Spleen (tissue), 13 donors: ENCODE measurements around the gene FASTKD1. TPM values are rescaled to one million over a fixed set of nuclear protein-coding genes. Genes with fewer than 3 reads are reported as not detected.
"Not testable (repeated sequence)": the region's sequence is repeated elsewhere in the genome, so short reads cannot be mapped to it uniquely, and the experiment has no call there.

Experiments used
- DNase-seq: peaks from one replicate; pipeline ENCODE4 v3.0.0-alpha.2; 2020
- H3K27ac ChIP-seq, 8 donors: fragments of 200-600 bp; sonication (generic) in 7 of 8; 1 replicate in 4 of 8; 2 replicates in 4 of 8; pipeline versions ENCODE4 v1.5.0 to v1.8.0; 2016 to 2021; ENCODE audit warnings: inconsistent platforms in 4 of 8, mild to moderate bottlenecking in 4 of 8, moderate library complexity in 1 of 8
- H3K27me3 ChIP-seq, 7 donors: fragments of 200-600 bp; sonication (generic) in 6 of 7; replicated peaks in 1 of 7; 1 replicate in 4 of 7; 2 replicates in 3 of 7; pipeline versions ENCODE4 v1.5.0 to v1.8.0; 2016 to 2021; ENCODE audit warnings: inconsistent platforms in 3 of 7, mild to moderate bottlenecking in 1 of 7
- H3K36me3 ChIP-seq, 6 donors: fragments of 200-600 bp; sonication (generic) in 5 of 6; 1 replicate in 4 of 6; 2 replicates in 2 of 6; pipeline versions ENCODE4 v1.5.0 to v1.8.0; 2016 to 2021; ENCODE audit warnings: inconsistent platforms in 2 of 6
- H3K4me1 ChIP-seq, 6 donors: fragments of 200-600 bp; sonication (generic) in 5 of 6; 1 replicate in 3 of 6; 2 replicates in 3 of 6; pipeline versions ENCODE4 v1.5.0 to v1.8.0; 2016 to 2021; ENCODE audit warnings: inconsistent platforms in 3 of 6
- H3K4me3 ChIP-seq, 8 donors: fragments of 200-600 bp; sonication (generic) in 7 of 8; 1 replicate in 4 of 8; 2 replicates in 4 of 8; pipeline versions ENCODE4 v1.5.0 to v1.8.0; 2016 to 2021; ENCODE audit warnings: inconsistent platforms in 4 of 8, mild to moderate bottlenecking in 4 of 8, moderate library complexity in 2 of 8
- H3K9me3 ChIP-seq, 8 donors: fragments of 200-600 bp; sonication (generic) in 7 of 8; 1 replicate in 4 of 8; 2 replicates in 4 of 8; pipeline versions ENCODE4 v1.5.0 to v1.8.0; 2016 to 2021; ENCODE audit warnings: inconsistent platforms in 4 of 8
- CTCF ChIP-seq, 11 experiments: fragments of 200-600 bp in 7 of 11; fragments of 450-650 bp in 4 of 11; sonication (generic) in 4 of 11; IDR thresholded peaks in 8 of 11; conservative IDR thresholded peaks in 3 of 11; 1 replicate in 7 of 11; 2 replicates in 4 of 11; pipeline versions ENCODE4 v1.4.0 to v1.8.0; 2016 to 2021; ENCODE audit warnings: antibody characterized with exemption in 11 of 11, inconsistent platforms in 4 of 11, mild to moderate bottlenecking in 1 of 11
- POLR2A ChIP-seq, 3 donors: fragments of 450-650 bp; IDR thresholded peaks; one replicate each; pipeline ENCODE4 v1.5.1; 2017; ENCODE audit warnings: antibody characterized with exemption in 3 of 3, mild to moderate bottlenecking in 1 of 3
- POLR2AphosphoS5 ChIP-seq, 3 donors: sonication (generic); formaldehyde crosslinking; IDR thresholded peaks; one replicate each; pipeline ENCODE4 v1.5.1; 2017; ENCODE audit warnings: antibody characterized with exemption in 3 of 3
- WGBS, 5 donors: extraction: QIAGEN DNeasy Blood & Tissue Kit in 3 of 5; methylation state at CpG; one replicate each; pipeline versions ENCODE4 v1.1.5 to v1.1.7; 2013 to 2018; 5-methylcytosine and 5-hydroxymethylcytosine counted together
- intact Hi-C: fragments of 100-400 bp; cut with DNase I; formaldehyde crosslinking; loops from one replicate; pipeline ENCODE4 v1.15.0; 2023; ENCODE audit warnings: low total_unique reads
- long read RNA-seq, 2 donors: transcript quantifications; one replicate each; lab custom pipeline, GENCODE V29; 2026
- polyA plus RNA-seq, 3 donors: library from polyadenylated mRNA; stranded (reverse); fragments of 200-250 nt; gene quantifications; one replicate each; pipeline ENCODE4 v1.2.1, GENCODE V29; 2013
- total RNA-seq, 7 donors: library from RNA; depleted of rRNA in 3 of 7; stranded (reverse); fragments of >200 nt in 3 of 7; fragmentation: NEBNext Ultra II Directional in 4 of 7; extraction: Animal tissue kit (Norgen Biotek cat#: 25700) in 4 of 7; gene quantifications; one replicate each; pipeline versions ENCODE4 v1.1.0 to v1.2.1, GENCODE V29; 2016 to 2021
- donor health status: healthy with polysubstance abuse.
- donor health status: DM: no; HTN: no; CAD: no; lungs with moderate emphysema.
- donor health status: DM: no; HTN: no; CAD: no.
- donor health status: Bipolar disorder and iron deficiency.
- donor health status: healthy.
- donor health status: DM: no; HTN: no; CAD: no.
- donor health status: DM: yes; HTN: yes; CAD: no.

The FASTKD1 gene
- total RNA-seq, result 10 to 100 TPM; 21.2 to 43.9 (median 28.6) TPM
- 10 to 100 TPM; 28.7 to 42.5 (median 42.1) TPM for polyA plus RNA-seq
- long read RNA-seq, donor 1, partial matches to known transcripts, result 0 of 2 reads
- long read RNA-seq, donor 1, other reads (novel, unspliced or antisense), result 0 of 2 reads
- long read RNA-seq, donor 2, partial matches to known transcripts, result 0 of 1 reads
- long read RNA-seq, donor 2, other reads (novel, unspliced or antisense), result 0 of 1 reads

GRCh38 chr2:169573160-169573973 lies at the start of gene FASTKD1:
Gene FASTKD1 (minus strand): TSS chr2:169573865. CDS start chr2:169572029, 1,836 bp downstream.
- 0 to 1% (median 0%) methylated on average over 26 to 33 of the region's 33 CpGs for WGBS, 5 donors

GRCh38 chr2:169623235-169623634 lies 49.6 kb upstream of the FASTKD1 start:
- Histone ChIP-seq H3K4me3 (no peak overlapping the region), H3K36me3 (peaks cover 0 to 97% (median 24%) of the 10 kb centered on the region in 6 donors), H3K4me1 (no peaks in the 10 kb centered on the region), H3K27ac (no peak overlapping the region), H3K27me3 (no peaks in the 10 kb centered on the region), H3K9me3 (no peaks in the 10 kb centered on the region)
- WGBS, 5 donors, result 91 to 94% (median 92%) methylated on average over 4 of the region's 4 CpGs
- no peak for DNase-seq
- TF ChIP-seq CTCF (IDR thresholded peaks at IDR 0.05 in 8 of 11, conservative IDR thresholded peaks at IDR 0.05 in 3 of 11) (no peak), POLR2AphosphoS5 (IDR thresholded peaks at IDR 0.05) (peak in 1 of 3 donors; percentile 10), POLR2A (IDR thresholded peaks at IDR 0.05) (no peak)
- intact Hi-C loops, result no loop called here

More at GRCh38 chr2:169573160-169573973, at the start of gene FASTKD1:
- Histone ChIP-seq H3K27ac (peak within 1 kb of the TSS; percentile 53 to 85 (median 76)), H3K27me3 (no peaks in the 10 kb centered on the region), H3K4me1 (peaks cover 0 to 38% (median 18%) of the 10 kb centered on the region in 6 donors), H3K36me3 (peaks cover 0 to 17% (median 0%) of the 10 kb centered on the region in 6 donors), H3K4me3 (peak within 1 kb of the TSS; percentile 57 to 95 (median 75)), H3K9me3 (no peaks in the 10 kb centered on the region)
- intact Hi-C loops, result no loop called here
- DNase-seq, result peak; percentile 95
- TF ChIP-seq CTCF (IDR thresholded peaks at IDR 0.05 in 8 of 11, conservative IDR thresholded peaks at IDR 0.05 in 3 of 11) (peak in 1 of 11 experiments; percentile 12), POLR2A (IDR thresholded peaks at IDR 0.05) (no peak), POLR2AphosphoS5 (IDR thresholded peaks at IDR 0.05) (peak; percentile 71 to 90 (median 89))

GRCh38 chr2:169620509-169620908 lies 46.8 kb upstream of the FASTKD1 start:
- DNase-seq, result no peak
- Histone ChIP-seq H3K4me1 (no peaks in the 10 kb centered on the region), H3K4me3 (no peak overlapping the region), H3K27ac (no peak overlapping the region), H3K36me3 (peaks cover 2 to 99% (median 36%) of the 10 kb centered on the region in 6 donors), H3K27me3 (no peaks in the 10 kb centered on the region), H3K9me3 (peaks cover 0 to 18% (median 4%) of the 10 kb centered on the region in 8 donors)
- TF ChIP-seq CTCF (IDR thresholded peaks at IDR 0.05 in 8 of 11, conservative IDR thresholded peaks at IDR 0.05 in 3 of 11), result no peak
- no peak for TF ChIP-seq POLR2A (IDR thresholded peaks at IDR 0.05)
- no peak for TF ChIP-seq POLR2AphosphoS5 (IDR thresholded peaks at IDR 0.05)
- 80 to 93% (median 87%) methylated on average over 1 of the region's 1 CpG for WGBS, 5 donors
- intact Hi-C loops, result no loop called here

GRCh38 chr2:169619946-169620345 lies 46.3 kb upstream of the FASTKD1 start:
- WGBS, 5 donors, result 56 to 64% (median 63%) methylated on average over 3 of the region's 3 CpGs
- Histone ChIP-seq H3K4me3 (no peak overlapping the region), H3K36me3 (peaks cover 5 to 99% (median 41%) of the 10 kb centered on the region in 6 donors), H3K27me3 (no peaks in the 10 kb centered on the region), H3K27ac (no peak overlapping the region), H3K4me1 (no peaks in the 10 kb centered on the region), H3K9me3 (peaks cover 0 to 19% (median 4%) of the 10 kb centered on the region in 8 donors)
- intact Hi-C loops, result no loop called here
- TF ChIP-seq CTCF (IDR thresholded peaks at IDR 0.05 in 8 of 11, conservative IDR thresholded peaks at IDR 0.05 in 3 of 11), result no peak
- no peak for DNase-seq

GRCh38 chr2:169615982-169616381 lies 42.3 kb upstream of the FASTKD1 start:
- 97 to 100% (median 100%) methylated on average over 1 of the region's 1 CpG for WGBS, 5 donors
- intact Hi-C loops, result not testable (repeated sequence)

More at GRCh38 chr2:169615982-169616381, 42.3 kb upstream of the FASTKD1 start:
- Histone ChIP-seq H3K9me3 (peaks cover 0 to 22% (median 4%) of the 10 kb centered on the region in 8 donors), H3K36me3 (peaks cover 5 to 99% (median 55%) of the 10 kb centered on the region in 6 donors)
- not testable (repeated sequence) for DNase-seq, H3K4me1 ChIP-seq, H3K27me3 ChIP-seq, H3K4me3 ChIP-seq, H3K27ac ChIP-seq
